GM21526 (cell line): ENCODE measurements around the gene LRRC75B.
A peak's percentile ranks its signal among the peaks of the same experiment; 100 is the strongest.
"Not testable (repeated sequence)": the region's sequence is repeated elsewhere in the genome, so short reads cannot be mapped to it uniquely, and the experiment has no call there.

Experiments
- ATAC-seq: cut with Tn5 transposase; IDR thresholded peaks from one replicate; pipeline ENCODE4 v1.9.1; 2021; ENCODE audit warnings: moderate library complexity; ENCODE audit not compliant: unreplicated experiment, low FRiP score

The LRRC75B gene

DNA sequence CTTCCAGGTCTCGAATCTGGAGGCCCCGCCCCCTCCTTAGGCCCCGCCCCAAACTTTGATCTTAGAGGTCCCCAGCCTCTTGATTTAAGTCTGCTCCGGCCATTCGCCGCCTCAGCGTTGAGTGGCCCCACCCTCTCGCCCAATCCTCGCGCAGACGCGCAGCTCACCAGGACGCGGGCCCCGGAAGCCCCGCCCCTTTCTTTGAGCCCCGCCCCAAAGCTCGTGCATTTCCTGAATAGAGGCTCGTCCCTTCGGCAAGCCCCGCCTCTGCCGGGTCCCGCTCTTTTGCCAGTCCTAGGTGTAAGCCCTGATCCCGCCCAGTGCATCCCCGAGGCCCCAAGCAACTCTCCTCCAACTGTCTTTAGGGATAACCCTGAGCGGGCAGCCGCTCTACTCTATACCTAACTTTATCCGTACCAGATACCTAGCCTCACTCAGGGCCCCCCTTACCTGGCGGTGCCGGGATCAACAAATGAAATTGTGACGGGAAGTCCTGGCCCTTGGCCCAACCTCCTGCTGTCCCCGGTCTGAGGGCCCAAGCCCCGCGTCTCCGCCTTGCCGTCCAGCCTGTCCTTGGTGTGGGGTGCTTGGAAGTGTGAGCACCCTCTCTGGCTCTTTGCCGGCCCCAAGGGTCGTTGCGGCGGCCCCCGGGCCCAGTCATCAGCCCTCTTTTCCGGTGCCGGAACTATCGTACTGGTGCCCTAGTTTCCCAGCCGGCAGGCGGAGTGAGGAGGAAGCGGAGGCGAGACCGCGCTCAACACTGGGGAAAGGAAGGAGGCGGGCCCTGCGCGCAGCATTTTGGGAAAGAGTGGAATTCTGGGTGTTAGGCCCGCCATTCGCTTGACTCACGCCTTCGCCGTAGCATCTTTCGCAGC is 37.5 kb downstream of the LRRC75B start, which contains the start of gene SNRPD3:
TSS of gene SNRPD3 (plus strand) at position 835 of the 875 bp plus-strand sequence. CDS start 1,676 bp downstream, outside the sequence.
- ATAC-seq: peak; percentile 74

DNA sequence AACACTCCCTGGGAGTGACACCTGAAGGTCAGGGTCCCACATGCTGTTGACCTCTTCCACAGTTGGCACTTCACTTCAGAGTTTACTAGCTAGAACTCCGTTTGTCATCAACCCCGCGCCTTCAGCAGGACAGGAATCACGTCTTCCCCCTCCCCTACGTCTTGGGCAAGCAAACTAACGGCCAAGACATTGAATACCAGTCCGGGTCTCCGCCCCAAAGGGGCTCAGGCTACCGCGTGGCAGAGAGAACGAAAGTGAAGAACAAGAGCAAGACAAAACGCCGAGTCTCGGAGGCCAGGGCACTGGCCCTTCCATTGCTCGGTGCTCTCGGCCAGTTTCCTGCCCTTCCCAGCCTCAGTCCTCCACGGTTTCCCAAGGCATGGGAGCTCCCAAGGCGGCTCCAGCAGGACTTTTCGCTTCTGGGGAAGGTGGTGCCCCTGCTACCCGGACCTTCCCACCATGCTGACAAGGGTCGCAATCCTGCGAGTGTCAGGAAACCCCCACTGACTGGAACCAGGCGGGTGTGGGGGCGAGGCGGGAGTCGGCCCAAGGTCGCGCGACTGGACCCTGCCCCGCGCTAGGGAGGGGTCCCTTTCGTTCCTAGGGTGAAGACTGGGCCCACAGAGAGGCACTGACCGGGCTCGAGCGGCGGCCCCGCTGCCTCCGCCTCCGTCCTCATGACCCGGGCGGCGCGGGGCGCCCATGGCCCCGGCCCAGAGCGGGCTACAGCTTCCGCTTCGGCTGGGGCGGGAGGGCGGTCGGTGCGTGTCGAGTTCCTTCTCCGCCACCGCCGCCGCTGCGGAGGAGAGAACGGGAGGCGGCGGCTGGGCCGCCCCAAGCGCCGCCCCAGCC is 38.3 kb downstream of the LRRC75B start, which contains the start of gene GUCD1:
TSS of gene GUCD1 (minus strand) at position 826 of the 852 bp plus-strand sequence. CDS start at position 679, 147 bp downstream.
- no peak for ATAC-seq

DNA sequence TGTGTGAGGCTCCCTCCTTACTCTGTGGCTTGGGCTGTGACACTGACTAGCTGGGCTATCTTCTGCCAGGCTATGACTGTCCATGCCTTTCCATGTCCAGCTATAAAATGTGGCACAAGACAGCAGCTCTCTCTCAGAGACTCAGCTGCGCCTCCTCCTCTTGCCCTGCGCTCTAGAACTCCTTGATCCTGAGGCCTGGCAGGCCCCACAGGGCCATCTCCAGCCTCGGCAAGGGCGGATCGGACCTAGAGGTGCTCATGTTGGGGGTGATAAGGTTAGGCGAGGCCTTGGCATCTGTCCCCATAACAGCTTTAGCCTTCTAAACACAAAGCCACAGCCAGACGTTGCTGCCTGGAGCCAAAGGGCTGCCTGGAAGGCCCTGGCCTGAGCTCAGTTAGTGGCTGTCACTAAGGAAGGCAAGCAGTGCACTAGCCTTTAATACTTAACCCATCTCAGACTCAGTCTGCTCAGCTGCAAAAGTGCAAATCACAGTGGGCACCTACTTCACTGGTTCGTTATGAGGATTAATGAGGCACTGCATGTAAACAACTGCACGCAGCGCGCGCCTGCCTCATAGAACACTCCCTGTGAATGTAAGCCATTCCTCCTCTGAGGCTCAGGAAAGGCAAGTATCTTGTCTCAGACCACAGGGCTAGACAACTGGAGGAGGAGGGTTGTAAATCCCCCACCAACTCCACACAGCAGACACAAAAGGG is 39.1 kb downstream of the LRRC75B start:
- no peak for ATAC-seq

DNA sequence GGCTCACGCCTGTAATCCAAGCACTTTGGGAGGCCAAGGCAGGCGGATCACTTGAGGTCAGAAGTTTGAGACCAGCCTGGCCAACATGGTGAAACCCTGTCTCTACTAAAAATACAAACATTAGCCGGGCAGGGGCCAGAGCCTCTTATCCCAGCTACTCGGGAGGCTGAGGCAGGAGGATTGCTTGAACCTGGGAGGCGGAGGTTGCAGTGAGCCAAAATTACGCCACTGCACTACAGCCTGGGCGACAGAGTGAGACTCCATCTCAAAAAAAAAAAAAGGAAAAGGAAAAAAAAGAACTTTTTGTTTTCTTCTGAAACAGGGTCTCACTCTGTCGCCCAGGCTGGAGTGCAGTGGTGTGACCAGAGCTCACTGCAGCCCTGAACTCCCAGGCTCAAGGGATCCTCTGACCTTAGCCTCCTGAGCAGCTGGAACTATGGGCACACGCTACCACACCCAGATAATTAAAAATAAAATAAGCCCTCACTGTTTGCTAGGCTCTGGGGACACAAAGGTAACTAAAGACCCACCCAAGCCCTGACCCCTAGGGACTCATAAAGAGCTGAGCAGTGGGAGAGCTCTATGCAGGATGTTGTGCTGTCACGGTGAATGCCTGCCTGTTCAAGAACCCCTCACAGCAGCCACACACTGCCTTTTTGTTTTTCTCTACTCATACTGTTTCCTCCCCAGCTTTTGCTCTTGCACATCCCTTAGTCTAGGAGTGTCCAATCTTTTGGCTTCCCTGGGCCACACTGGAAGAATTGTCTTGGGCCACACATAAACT is 40.2 kb downstream of the LRRC75B start:
- not testable (repeated sequence) for ATAC-seq

DNA sequence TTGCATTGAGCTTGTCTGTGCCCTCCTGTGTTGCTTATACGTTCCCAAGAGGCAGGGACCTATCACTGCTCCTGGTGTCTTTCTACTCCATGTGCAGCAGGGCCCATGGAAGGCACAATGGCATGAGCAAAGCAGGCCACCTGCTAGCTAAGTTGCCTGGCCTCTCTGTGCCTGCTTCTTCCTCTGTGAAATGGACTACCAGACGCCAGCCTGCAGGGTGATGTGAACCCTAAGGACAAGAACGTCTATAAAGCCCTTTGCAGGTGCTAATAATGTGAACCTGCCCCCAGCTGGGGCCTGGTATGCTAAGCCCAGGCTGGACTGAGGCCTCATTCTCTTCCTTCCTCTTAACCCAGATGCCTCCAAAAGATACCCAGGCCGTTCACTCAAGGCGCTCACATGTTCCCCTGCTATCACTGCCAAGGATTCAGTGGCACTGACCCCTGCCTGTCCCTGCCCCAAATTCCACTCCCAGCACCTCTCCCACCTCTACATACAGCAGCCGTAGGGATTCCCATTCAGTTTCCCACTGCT is 41.9 kb downstream of the LRRC75B start:
- no peak for ATAC-seq

DNA sequence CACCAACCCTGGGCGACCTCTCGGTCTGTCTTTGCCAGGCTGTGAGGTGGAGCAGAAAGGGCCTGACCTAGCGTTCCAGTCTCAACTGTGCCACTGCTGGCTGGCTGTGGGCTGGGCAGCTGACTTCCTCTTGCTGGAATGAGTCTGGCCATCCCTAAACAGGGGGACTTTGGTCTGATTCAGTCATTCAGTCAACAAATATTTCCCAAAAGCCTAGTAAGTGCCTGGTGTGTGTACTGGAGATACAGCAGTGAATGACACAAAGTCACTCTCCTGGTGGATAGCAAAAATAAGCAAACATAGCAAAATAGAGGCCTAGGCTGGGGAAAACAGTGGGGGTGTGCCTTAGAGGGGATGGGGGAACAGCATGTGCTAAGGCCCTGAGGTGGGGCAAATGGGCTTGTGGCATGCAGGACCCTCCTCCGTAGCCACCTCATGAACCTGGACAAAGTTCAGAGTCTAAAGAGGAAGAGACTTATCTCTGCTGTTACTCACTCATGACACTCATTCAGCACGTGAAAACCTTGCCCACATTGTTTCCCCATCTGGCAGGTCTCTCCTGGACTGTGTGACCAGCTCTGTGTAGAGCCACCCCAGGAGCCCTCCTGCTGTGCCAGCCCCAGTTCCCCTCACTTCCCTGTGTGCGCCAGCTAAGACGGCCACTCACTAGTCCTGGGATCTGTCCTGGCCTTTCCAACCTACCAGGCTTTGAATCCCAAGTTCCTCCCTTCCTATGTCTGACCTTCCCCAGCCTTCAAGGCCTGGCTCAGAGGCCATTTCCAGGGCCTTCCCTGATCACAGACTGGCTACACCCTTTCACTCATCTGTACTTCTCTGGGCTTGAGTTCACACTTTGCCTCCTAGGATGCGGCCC is 42.6 kb downstream of the LRRC75B start:
- no peak for ATAC-seq

DNA sequence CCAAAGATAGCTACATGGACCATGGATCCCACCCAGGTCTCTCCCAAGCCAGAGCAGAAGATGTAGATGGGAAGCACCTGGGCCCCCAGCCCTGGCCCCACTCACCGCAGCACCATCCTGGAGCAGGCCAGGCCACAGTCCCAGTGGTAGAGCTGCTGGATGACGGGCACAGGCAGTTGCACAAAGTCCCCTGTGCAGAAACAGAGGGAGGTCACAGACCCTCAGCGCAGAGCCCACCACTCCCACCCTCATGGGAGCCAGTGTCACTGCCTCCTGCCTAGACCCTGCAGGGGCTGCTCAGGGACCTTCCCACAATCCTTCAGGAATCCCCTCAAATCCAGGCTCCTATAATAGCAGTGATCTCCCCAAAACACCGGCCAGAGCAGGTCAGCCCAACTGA is 44.1 kb downstream of the LRRC75B start:
- ATAC-seq: no peak

DNA sequence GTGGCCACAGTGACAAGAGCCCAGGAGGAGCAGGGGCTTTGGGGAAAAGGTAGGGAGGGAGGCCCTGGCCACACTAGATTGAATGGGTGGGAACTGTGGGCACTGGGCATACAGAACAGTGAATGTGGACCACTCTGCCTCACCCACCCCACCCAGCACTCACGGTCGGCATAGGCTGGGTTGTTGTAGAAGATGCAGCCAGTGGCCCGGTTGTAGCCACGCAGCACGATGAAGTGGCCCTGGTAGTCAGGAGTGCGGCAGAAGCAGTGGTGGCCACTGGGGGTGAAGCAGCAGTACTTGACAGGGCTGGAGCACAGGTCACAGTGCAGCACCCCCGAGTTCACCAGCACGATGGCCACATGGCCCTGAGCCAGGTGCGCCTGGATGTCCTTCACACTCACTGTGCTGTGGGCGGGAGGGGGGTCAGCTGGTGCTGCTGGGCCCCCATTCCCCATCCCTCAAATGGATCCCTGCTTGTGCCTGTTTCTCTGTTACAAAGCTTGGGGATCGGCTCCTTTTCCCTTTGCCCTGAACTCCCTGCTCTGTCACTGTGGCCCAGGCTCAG is 49.1 kb downstream of the LRRC75B start:
- no peak for ATAC-seq

DNA sequence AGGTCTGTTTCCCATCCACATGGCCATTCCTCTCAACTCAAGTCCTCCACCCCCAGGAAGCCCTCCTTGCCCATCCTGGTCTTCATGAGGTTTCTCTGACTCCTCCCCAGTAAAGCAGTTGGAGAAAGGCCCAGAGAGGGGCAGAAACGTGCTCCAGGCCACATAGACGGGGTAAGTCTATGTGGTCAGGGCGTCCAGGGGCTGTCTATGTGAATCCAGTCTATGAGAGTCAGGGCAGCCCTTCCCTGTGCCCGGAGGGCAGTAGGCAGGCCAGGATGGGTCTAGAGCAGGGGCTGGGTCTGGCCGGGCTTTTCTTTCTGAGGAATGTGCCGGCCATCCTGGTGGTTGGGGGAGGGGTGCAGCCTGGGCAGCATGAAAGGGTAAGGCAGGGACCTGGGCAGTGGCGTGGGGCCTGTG is 49.7 kb downstream of the LRRC75B start:
- ATAC-seq: no peak

DNA sequence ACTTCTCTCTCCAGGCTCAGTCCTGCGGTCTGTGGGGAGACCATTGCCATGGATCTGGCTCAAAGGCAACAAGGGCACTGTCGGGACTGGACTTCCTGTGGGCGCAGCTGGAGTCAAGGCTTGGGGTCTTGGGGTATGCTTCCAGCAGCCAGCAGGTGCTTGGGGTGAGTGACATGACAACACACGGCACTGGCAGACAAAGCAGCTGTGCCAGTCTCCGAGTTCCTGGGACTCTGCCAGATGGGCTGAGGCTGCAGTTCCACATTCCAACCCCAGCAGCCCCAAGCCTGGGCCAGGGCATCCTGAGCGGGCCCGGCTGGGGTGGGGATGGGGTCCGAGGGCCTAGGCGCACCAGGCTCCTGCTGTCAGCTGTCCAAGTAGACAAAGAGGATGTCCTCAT is 50.2 kb downstream of the LRRC75B start:
- ATAC-seq: no peak

DNA sequence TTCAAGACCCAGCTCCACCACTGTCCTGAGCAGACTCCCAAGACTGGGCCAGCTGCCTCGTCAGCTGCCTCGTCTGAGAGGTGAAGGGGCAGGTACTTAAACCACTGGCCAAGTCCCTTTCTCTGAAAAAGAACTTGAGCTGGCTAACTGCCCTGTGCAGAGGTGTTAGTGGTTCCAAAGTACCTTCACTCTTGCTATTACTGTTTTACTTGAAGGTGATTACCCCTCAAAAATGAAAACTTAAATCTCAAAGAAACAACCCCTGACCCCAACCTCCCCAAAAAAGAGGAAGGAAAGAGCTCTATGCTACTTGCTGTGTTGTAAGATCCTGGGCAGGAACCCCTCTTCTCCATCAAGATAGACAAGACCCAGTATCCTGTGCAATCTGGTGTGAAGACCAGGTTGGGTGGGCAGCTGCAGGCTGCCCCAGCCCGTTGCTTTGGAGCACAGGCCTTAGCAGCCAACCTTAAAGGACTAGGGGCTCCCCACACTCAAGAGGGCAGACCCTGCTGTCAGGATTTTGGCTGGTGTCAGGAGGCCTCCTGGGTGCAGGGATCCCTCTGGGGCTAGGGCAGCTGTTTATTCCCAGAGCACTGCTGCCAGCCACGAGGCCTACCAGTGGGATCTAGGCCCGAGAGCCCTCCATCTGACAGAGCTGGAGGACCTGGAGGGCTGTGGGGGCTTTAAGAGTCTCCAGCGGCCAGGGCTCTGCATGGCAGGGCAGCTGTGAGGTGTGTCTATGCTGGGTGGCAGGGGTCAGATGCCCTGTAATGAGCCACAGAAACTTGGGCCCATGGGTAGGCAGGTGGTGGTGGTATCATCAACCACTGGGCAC is 51.0 kb downstream of the LRRC75B start:
- no peak for ATAC-seq

DNA sequence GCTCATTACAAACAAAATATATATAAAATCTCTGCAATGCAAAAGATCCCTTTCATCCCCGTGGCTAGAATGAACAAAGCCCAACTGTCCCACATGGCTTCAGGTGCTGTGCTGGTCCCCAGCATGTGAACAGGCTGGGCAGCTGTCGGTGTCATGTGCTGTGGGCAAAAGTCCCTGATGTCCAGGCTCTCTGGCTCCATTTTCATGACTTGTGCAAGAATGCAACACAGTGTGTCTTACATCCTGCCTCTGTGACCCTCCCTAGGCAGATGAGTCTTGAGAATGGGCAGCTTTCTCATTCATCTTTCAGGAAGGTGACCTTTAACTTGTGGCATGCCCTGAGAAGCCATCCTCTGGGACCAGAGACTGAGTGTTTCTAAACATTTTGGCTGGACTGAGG is 52.4 kb downstream of the LRRC75B start:
- ATAC-seq: no peak

DNA sequence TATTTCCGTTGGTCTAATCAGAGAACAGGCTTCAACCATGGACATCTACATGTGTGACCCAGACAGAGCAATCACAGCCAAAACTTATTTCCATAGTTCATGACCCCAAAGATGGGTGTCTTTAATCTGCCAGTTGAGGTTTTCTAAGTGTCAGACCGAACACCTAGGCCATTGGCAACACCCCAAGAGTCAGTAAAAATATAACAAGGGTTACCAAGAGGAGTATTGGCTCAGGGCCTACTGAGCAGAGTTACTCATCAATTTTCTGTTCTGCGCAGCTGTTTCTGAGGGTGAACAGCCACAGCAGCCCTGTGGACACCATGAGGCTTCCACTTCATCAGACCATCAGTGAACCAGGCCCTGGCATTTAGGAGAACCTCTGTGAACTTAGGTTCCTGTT is 56.8 kb downstream of the LRRC75B start:
- ATAC-seq: no peak
